GM12892 (cell line): ENCODE measurements around the gene SPATA13.

Source experiments
- POLR2A ChIP-seq: IDR thresholded peaks from 2 replicates; pipeline ENCODE4 v1.6.1; 2011; ENCODE audit warnings: low read depth, low read length, control low read depth
- POLR2AphosphoS5 ChIP-seq: IDR thresholded peaks from 2 replicates; pipeline ENCODE4 v1.6.1; 2011; ENCODE audit warnings: low read depth, low read length, control low read depth
- TAF1 ChIP-seq: IDR thresholded peaks from 2 replicates; pipeline ENCODE4 v1.6.1; 2011; ENCODE audit warnings: low read depth, mild to moderate bottlenecking, control low read depth, low read length, borderline replicate concordance

DNA sequence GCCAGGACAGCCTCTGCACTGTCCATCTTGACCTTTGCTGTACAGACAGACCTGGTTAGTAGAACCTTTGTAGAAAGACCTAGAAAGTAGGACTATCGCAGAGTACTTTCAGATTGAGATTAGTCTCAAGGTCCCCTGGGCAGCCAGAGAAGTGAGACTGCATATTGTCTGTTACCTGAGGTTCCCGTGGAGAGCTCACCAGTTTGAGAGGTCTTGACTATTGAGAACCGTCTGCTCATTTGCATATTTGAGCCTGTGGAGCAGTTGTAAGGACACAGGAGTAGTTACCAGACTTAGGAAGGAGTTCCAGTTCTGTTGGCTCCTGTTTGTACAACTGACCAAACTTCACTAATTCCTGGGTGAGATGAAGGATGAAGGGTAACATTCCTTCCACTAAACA lies 66.2 kb downstream of the SPATA13 start:
- no peak for TF ChIP-seq POLR2A
- TF ChIP-seq POLR2AphosphoS5: no peak
- no peak for TF ChIP-seq TAF1
